Mesothelial cell of epicardium (in vitro differentiated cells): Measurements from ENCODE around the gene METTL22. TPM values are rescaled to one million over a fixed set of nuclear protein-coding genes. Genes with fewer than 3 reads are reported as not detected.

Experiments used
- DNase-seq, 2 experiments: peaks; one replicate each; pipeline ENCODE4 v3.0.0; 2021; ENCODE audit warnings: low spot score in 2 of 2; ENCODE audit not compliant: unreplicated experiment in 2 of 2
- H3K27ac Mint-ChIP-seq: 2 replicates; pipeline ENCODE4 v1.8.0; 2021; ENCODE audit warnings: mixed read lengths
- H3K27me3 Mint-ChIP-seq: 2 replicates; pipeline ENCODE4 v1.8.0; 2021; ENCODE audit warnings: low read depth, mixed read lengths
- H3K36me3 Mint-ChIP-seq: 2 replicates; pipeline ENCODE4 v1.8.0; 2021; ENCODE audit warnings: mixed read lengths
- H3K4me1 Mint-ChIP-seq: 2 replicates; pipeline ENCODE4 v1.8.0; 2021; ENCODE audit warnings: mixed read lengths
- H3K4me3 Mint-ChIP-seq: 2 replicates; pipeline ENCODE4 v1.8.0; 2021; ENCODE audit warnings: mild to moderate bottlenecking, moderate library complexity, mixed read lengths
- H3K9me3 Mint-ChIP-seq: 2 replicates; pipeline ENCODE4 v1.8.0; 2021; ENCODE audit warnings: mixed read lengths
- CTCF ChIP-seq: fragments of 200-600 bp; sonication (generic); IDR thresholded peaks from one replicate; pipeline ENCODE4 v1.5.0; 2021; ENCODE audit warnings: antibody characterized with exemption; ENCODE audit not compliant: unreplicated experiment
- total RNA-seq: library from RNA; stranded (reverse); gene quantifications from 3 replicates; pipeline ENCODE4 v1.2.1, GENCODE V29; 2021

METTL22 gene
- total RNA-seq, 1 donor from 2014 or later = 65.8 TPM

GRCh38 chr16:8621222-8621571, 301 bp upstream of the METTL22 start:
- Mint-ChIP-seq H3K4me3 (peak overlapping the region; percentile 98), H3K27me3 (peaks cover 17% of the 10 kb centered on the region), H3K9me3 (no peaks in the 10 kb centered on the region), H3K4me1 (peaks cover 8% of the 10 kb centered on the region), H3K36me3 (peaks cover 11% of the 10 kb centered on the region), H3K27ac (peak overlapping the region; percentile 97)
- no peak for DNase-seq
- no peak for TF ChIP-seq CTCF

DNA sequence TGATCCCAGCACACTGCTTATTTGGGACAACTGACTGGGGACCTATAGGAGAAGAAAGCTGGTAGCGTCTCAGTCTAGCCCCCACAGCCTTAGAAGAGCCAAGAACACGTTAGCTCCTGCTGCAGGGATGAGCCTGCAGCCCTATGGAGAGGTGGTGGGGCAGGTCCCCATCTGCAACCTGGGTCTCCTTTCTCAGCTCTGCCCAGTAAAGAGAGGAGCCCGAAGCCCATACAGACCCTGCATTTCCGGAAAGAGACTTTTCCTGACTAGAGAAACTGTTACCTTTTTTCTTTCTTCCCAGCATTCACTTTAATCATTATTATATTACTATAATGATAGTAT, 788 bp downstream of the METTL22 start:
- TF ChIP-seq CTCF = no peak

DNA sequence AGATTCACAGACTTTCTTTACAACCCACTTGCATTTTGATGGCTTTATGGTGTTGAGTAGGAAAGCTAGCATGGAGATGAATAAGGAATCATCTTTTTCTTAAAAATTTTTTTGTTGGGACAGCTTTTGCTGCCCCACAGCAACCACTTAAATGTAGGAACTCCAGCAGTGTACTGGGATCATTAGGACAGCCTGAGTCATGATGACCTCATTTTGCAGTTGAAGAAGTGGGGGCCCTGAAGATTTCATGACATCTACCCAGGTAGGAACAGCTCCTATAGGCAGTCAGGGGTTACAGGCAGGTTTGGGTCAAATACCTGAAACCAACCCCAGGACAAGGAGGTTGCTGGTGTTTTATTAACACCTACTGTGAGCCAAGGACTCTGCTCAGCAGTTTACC, 2.1 kb downstream of the METTL22 start:
- Mint-ChIP-seq H3K36me3 (peaks cover 25% of the 10 kb centered on the region), H3K4me1 (peaks cover 8% of the 10 kb centered on the region), H3K27ac (no peak overlapping the region), H3K27me3 (peaks cover 4% of the 10 kb centered on the region), H3K9me3 (no peaks in the 10 kb centered on the region), H3K4me3 (no peak overlapping the region)
- TF ChIP-seq CTCF = no peak
- DNase-seq = no peak

More for the DNA sequence above, 788 bp downstream of the METTL22 start:
- no peak for DNase-seq
- Mint-ChIP-seq H3K4me3 (peak overlapping the region; percentile 98), H3K9me3 (no peaks in the 10 kb centered on the region), H3K4me1 (peaks cover 8% of the 10 kb centered on the region), H3K27me3 (peaks cover 13% of the 10 kb centered on the region), H3K27ac (peak overlapping the region; percentile 97), H3K36me3 (peaks cover 15% of the 10 kb centered on the region)

- TF ChIP-seq CTCF = no peak
- H3K9me3 Mint-ChIP-seq = no peaks in the 10 kb centered on the region
- no peak overlapping the region for H3K27ac Mint-ChIP-seq
- DNase-seq = no peak
- H3K36me3 Mint-ChIP-seq = peaks cover 34% of the 10 kb centered on the region
- H3K27me3 Mint-ChIP-seq = no peaks in the 10 kb centered on the region
- H3K4me3 Mint-ChIP-seq = no peak overlapping the region
- H3K4me1 Mint-ChIP-seq = peaks cover 8% of the 10 kb centered on the region
Measured at GRCh38 chr16:8625491-8626087, 4.1 kb downstream of the METTL22 start.

GRCh38 chr16:8626946-8627345, 5.4 kb downstream of the METTL22 start:
- H3K36me3 Mint-ChIP-seq = peaks cover 41% of the 10 kb centered on the region
- no peaks in the 10 kb centered on the region for H3K27me3 Mint-ChIP-seq
- no peak for TF ChIP-seq CTCF
- no peaks in the 10 kb centered on the region for H3K9me3 Mint-ChIP-seq
- H3K4me1 Mint-ChIP-seq = peaks cover 8% of the 10 kb centered on the region
- DNase-seq = no peak
- no peak overlapping the region for H3K4me3 Mint-ChIP-seq
- no peak overlapping the region for H3K27ac Mint-ChIP-seq

- H3K36me3 Mint-ChIP-seq = peaks cover 42% of the 10 kb centered on the region
- H3K27ac Mint-ChIP-seq = no peak overlapping the region
- no peak overlapping the region for H3K4me3 Mint-ChIP-seq
- DNase-seq = no peak
- H3K27me3 Mint-ChIP-seq = no peaks in the 10 kb centered on the region
- H3K9me3 Mint-ChIP-seq = no peaks in the 10 kb centered on the region
- H3K4me1 Mint-ChIP-seq = peaks cover 3% of the 10 kb centered on the region
- TF ChIP-seq CTCF = no peak
Measured at GRCh38 chr16:8627456-8627855, 6.0 kb downstream of the METTL22 start.
